SK-N-SH treated with all-trans-retinoic acid at 6 μM for 48 hours (cell line): Measurements from ENCODE around the gene AGO4.

Experiments used
- ARNTL ChIP-seq: fragments of 450-650 bp; formaldehyde crosslinking; IDR thresholded peaks from 2 replicates; pipeline ENCODE4 v1.5.0; 2020; ENCODE audit warnings: low read depth, mild to moderate bottlenecking, moderate library complexity, borderline replicate concordance
- CREB5 ChIP-seq: fragments of 250-450 bp; sonication (Bioruptor Pico); IDR thresholded peaks from 2 replicates; pipeline ENCODE4 v1.5.1; 2020; ENCODE audit warnings: low read depth, mild to moderate bottlenecking, moderate library complexity
- CSDC2 ChIP-seq: fragments of 250-450 bp; sonication (Bioruptor Pico); IDR thresholded peaks from 2 replicates; pipeline ENCODE4 v1.5.0; 2020; ENCODE audit warnings: mild to moderate bottlenecking, moderate library complexity
- CSRNP3 ChIP-seq: fragments of 250-450 bp; sonication (Bioruptor Pico); IDR thresholded peaks from 2 replicates; pipeline ENCODE4 v1.5.1; 2021; ENCODE audit warnings: mild to moderate bottlenecking, moderate library complexity
- ESRRG ChIP-seq: fragments of 250-450 bp; sonication (Bioruptor Pico); IDR thresholded peaks from 2 replicates; pipeline ENCODE4 v1.6.1; 2021; ENCODE audit warnings: mild to moderate bottlenecking
- PATZ1 ChIP-seq: fragments of 250-450 bp; sonication (Bioruptor Pico); IDR thresholded peaks from 2 replicates; pipeline ENCODE4 v1.8.0; 2020; ENCODE audit warnings: mild to moderate bottlenecking, moderate library complexity, borderline replicate concordance
- PPARA ChIP-seq: fragments of 250-450 bp; sonication (Bioruptor Pico); IDR thresholded peaks from 2 replicates; pipeline ENCODE4 v1.5.0; 2020; ENCODE audit warnings: mild to moderate bottlenecking, borderline replicate concordance
- RARB ChIP-seq: fragments of 250-450 bp; sonication (Bioruptor Pico); IDR thresholded peaks from 2 replicates; pipeline ENCODE4 v1.8.0; 2021; ENCODE audit warnings: mild to moderate bottlenecking, moderate library complexity
- ZFP3 ChIP-seq: fragments of 250-450 bp; sonication (Bioruptor Pico); IDR thresholded peaks from 2 replicates; pipeline ENCODE4 v1.5.0; 2020; ENCODE audit warnings: mild to moderate bottlenecking, moderate library complexity
- ZFP30 ChIP-seq: fragments of 450-650 bp; formaldehyde crosslinking; IDR thresholded peaks from 2 replicates; pipeline ENCODE4 v1.5.0; 2022; ENCODE audit warnings: mild to moderate bottlenecking, moderate library complexity
- ZNF565 ChIP-seq: fragments of 450-650 bp; formaldehyde crosslinking; conservative IDR thresholded peaks from 2 replicates; pipeline ENCODE4 v1.5.0; 2020; ENCODE audit warnings: low read depth, mild to moderate bottlenecking, moderate library complexity
- ZNF70 ChIP-seq: fragments of 450-650 bp; formaldehyde crosslinking; IDR thresholded peaks from 2 replicates; pipeline ENCODE4 v1.5.0; 2020; ENCODE audit warnings: mild to moderate bottlenecking, moderate library complexity

- no peak for TF ChIP-seq ESRRG (CRISPR knock-in tag)
- TF ChIP-seq ZFP3 (CRISPR knock-in tag) = no peak
- no peak for TF ChIP-seq CSDC2 (CRISPR knock-in tag)
- TF ChIP-seq PPARA (CRISPR knock-in tag) = no peak
- TF ChIP-seq RARB = no peak
- no peak for TF ChIP-seq ZFP30
- no peak for TF ChIP-seq CREB5 (CRISPR knock-in tag)
- TF ChIP-seq PATZ1 (CRISPR knock-in tag) = no peak
- no peak for TF ChIP-seq ZNF565 (CRISPR knock-in tag)
- no peak for TF ChIP-seq CSRNP3
- no peak for TF ChIP-seq ARNTL (CRISPR knock-in tag)
- no peak for TF ChIP-seq ZNF70
Measured at GRCh38 chr1:35857830-35858229, 50.0 kb downstream of the AGO4 start.
